Measurements from ENCODE around the gene SP140L. TPM values are rescaled to one million over a fixed set of nuclear protein-coding genes. Genes with fewer than 3 reads are reported as not detected.
"Not testable (repeated sequence)": the region's sequence is repeated elsewhere in the genome, so short reads cannot be mapped to it uniquely, and the experiment has no call there.

The SP140L gene
- polyA plus RNA-seq (2013), result 37.6 TPM

- WGBS (ENCODE audit: insufficient coverage), result 1% methylated on average over 11 of the region's 11 CpGs
- H3K4me1 ChIP-seq (ENCODE audit: control extremely low read depth in 1 of 4, control insufficient read depth in 4 of 4, insufficient read depth in 4 of 4, low read length in 3 of 4), result peaks cover 13 to 33% (median 16%) of the 10 kb centered on the region in 4 experiments
- CTCF ChIA-PET, result interaction anchor here (1.5 kb wide), 1 partner anchor 8 kb away, joined by 5 read pairs; no protein-coding TSS in a partner anchor
Observed at GRCh38 chr2:230326453-230327417, at the start of gene SP140L. SP140L (plus strand) TSS chr2:230327193; CDS start chr2:230327270, 77 bp downstream.

GRCh38 chr2:230282936-230283335, 44.1 kb upstream of the SP140L start:
- ChIA-PET POLR2A (no interaction called here), CTCF (no interaction called here)
- Histone ChIP-seq H3K36me3 (ENCODE audit: control insufficient read depth in 4 of 4, insufficient read depth in 4 of 4, low read length in 3 of 4) (no peaks in the 10 kb centered on the region), H3K4me3 (ENCODE audit: control insufficient read depth in 1 of 7, extremely low read depth in 1 of 7, insufficient read depth in 4 of 7, low read depth in 2 of 7, low read length in 6 of 7) (no peak overlapping the region), H3K27me3 (replicated peaks in 2 of 5; ENCODE audit: control insufficient read depth in 4 of 5, insufficient read depth in 5 of 5, low read length in 4 of 5) (no peaks in the 10 kb centered on the region), H3K27ac (ENCODE audit: insufficient read depth in 1 of 2, low read depth in 1 of 2, low read length in 2 of 2, poor library complexity in 1 of 2, severe bottlenecking in 2 of 2) (no peak overlapping the region), H3K9me3 (ENCODE audit: control extremely low read depth in 1 of 5, control insufficient read depth in 4 of 5, insufficient read depth in 2 of 5, low read depth in 1 of 5, low read length in 4 of 5) (no peaks in the 10 kb centered on the region), H3K4me1 (ENCODE audit: control extremely low read depth in 1 of 4, control insufficient read depth in 4 of 4, insufficient read depth in 4 of 4, low read length in 3 of 4) (no peaks in the 10 kb centered on the region)
- no peak for DNase-seq
- WGBS (ENCODE audit: insufficient coverage), result 100% methylated on average over 2 of the region's 2 CpGs

More at GRCh38 chr2:230326453-230327417, at the start of gene SP140L:
- DNase-seq, result peak; percentile 83 to 92 (median 86)
- Histone ChIP-seq H3K4me3 (ENCODE audit: control insufficient read depth in 1 of 7, extremely low read depth in 1 of 7, insufficient read depth in 4 of 7, low read depth in 2 of 7, low read length in 6 of 7) (peak within 1 kb of the TSS; percentile 42 to 96 (median 78)), H3K27ac (ENCODE audit: insufficient read depth in 1 of 2, low read depth in 1 of 2, low read length in 2 of 2, poor library complexity in 1 of 2, severe bottlenecking in 2 of 2) (peak within 1 kb of the TSS; percentile 76 to 92), H3K27me3 (replicated peaks in 2 of 5; ENCODE audit: control insufficient read depth in 4 of 5, insufficient read depth in 5 of 5, low read length in 4 of 5) (no peaks in the 10 kb centered on the region), H3K36me3 (ENCODE audit: control insufficient read depth in 4 of 4, insufficient read depth in 4 of 4, low read length in 3 of 4) (peaks cover 0 to 9% (median 2%) of the 10 kb centered on the region in 4 experiments), H3K9me3 (ENCODE audit: control extremely low read depth in 1 of 5, control insufficient read depth in 4 of 5, insufficient read depth in 2 of 5, low read depth in 1 of 5, low read length in 4 of 5) (peaks cover 0 to 13% (median 4%) of the 10 kb centered on the region in 5 experiments)
- POLR2A ChIA-PET, result interaction anchor here (0.9 to 1.3 kb wide), 2 partner anchors 10 to 89 kb away, joined by 3 read pairs; partner anchors contain the start of gene SP100

- ChIA-PET CTCF (no interaction called here), POLR2A (interaction anchor here (0.6 kb wide), 1 partner anchor 366 kb away, joined by 4 read pairs; no protein-coding TSS in a partner anchor)
- H3K36me3 ChIP-seq (ENCODE audit: control insufficient read depth in 4 of 4, insufficient read depth in 4 of 4, low read length in 3 of 4), result no peaks in the 10 kb centered on the region
- H3K27me3 ChIP-seq (replicated peaks in 2 of 5; ENCODE audit: control insufficient read depth in 4 of 5, insufficient read depth in 5 of 5, low read length in 4 of 5), result no peaks in the 10 kb centered on the region
- no peaks in the 10 kb centered on the region for H3K9me3 ChIP-seq (ENCODE audit: control extremely low read depth in 1 of 5, control insufficient read depth in 4 of 5, insufficient read depth in 2 of 5, low read depth in 1 of 5, low read length in 4 of 5)
- H3K4me1 ChIP-seq (ENCODE audit: control extremely low read depth in 1 of 4, control insufficient read depth in 4 of 4, insufficient read depth in 4 of 4, low read length in 3 of 4), result no peaks in the 10 kb centered on the region
- H3K4me3 ChIP-seq (ENCODE audit: control insufficient read depth in 1 of 7, extremely low read depth in 1 of 7, insufficient read depth in 4 of 7, low read depth in 2 of 7, low read length in 6 of 7), result no peak overlapping the region
- no peak for DNase-seq
- 75% methylated on average over 2 of the region's 3 CpGs for WGBS (ENCODE audit: insufficient coverage)
- no peak overlapping the region for H3K27ac ChIP-seq (ENCODE audit: insufficient read depth in 1 of 2, low read depth in 1 of 2, low read length in 2 of 2, poor library complexity in 1 of 2, severe bottlenecking in 2 of 2)
Observed at GRCh38 chr2:230286048-230286447, 40.9 kb upstream of the SP140L start.

- CTCF ChIA-PET; H3K4me3 ChIP-seq (ENCODE audit: control insufficient read depth in 1 of 7, extremely low read depth in 1 of 7, insufficient read depth in 4 of 7, low read depth in 2 of 7, low read length in 6 of 7); H3K4me1 ChIP-seq (ENCODE audit: control extremely low read depth in 1 of 4, control insufficient read depth in 4 of 4, insufficient read depth in 4 of 4, low read length in 3 of 4); H3K36me3 ChIP-seq (ENCODE audit: control insufficient read depth in 4 of 4, insufficient read depth in 4 of 4, low read length in 3 of 4); H3K27ac ChIP-seq (ENCODE audit: insufficient read depth in 1 of 2, low read depth in 1 of 2, low read length in 2 of 2, poor library complexity in 1 of 2, severe bottlenecking in 2 of 2); H3K27me3 ChIP-seq (replicated peaks in 2 of 5; ENCODE audit: control insufficient read depth in 4 of 5, insufficient read depth in 5 of 5, low read length in 4 of 5); POLR2A ChIA-PET; H3K9me3 ChIP-seq (ENCODE audit: control extremely low read depth in 1 of 5, control insufficient read depth in 4 of 5, insufficient read depth in 2 of 5, low read depth in 1 of 5, low read length in 4 of 5): not testable (repeated sequence)
- WGBS (ENCODE audit: insufficient coverage), result 96% methylated on average over 4 of the region's 4 CpGs
- DNase-seq, result peak; percentile 20 to 57 (median 49)
Observed at GRCh38 chr2:230289311-230289710, 37.7 kb upstream of the SP140L start.

- WGBS (ENCODE audit: insufficient coverage), result 100% methylated on average over 4 of the region's 6 CpGs
- no peaks in the 10 kb centered on the region for H3K36me3 ChIP-seq (ENCODE audit: control insufficient read depth in 4 of 4, insufficient read depth in 4 of 4, low read length in 3 of 4)
- POLR2A ChIA-PET, result no interaction called here
- H3K4me3 ChIP-seq (ENCODE audit: control insufficient read depth in 1 of 7, extremely low read depth in 1 of 7, insufficient read depth in 4 of 7, low read depth in 2 of 7, low read length in 6 of 7), result no peak overlapping the region
- no peak overlapping the region for H3K27ac ChIP-seq (ENCODE audit: insufficient read depth in 1 of 2, low read depth in 1 of 2, low read length in 2 of 2, poor library complexity in 1 of 2, severe bottlenecking in 2 of 2)
- no peak for DNase-seq
- H3K27me3 ChIP-seq (replicated peaks in 2 of 5; ENCODE audit: control insufficient read depth in 4 of 5, insufficient read depth in 5 of 5, low read length in 4 of 5), result peaks cover 0 to 2% (median 0%) of the 10 kb centered on the region in 5 experiments
- peaks cover 0 to 13% (median 6%) of the 10 kb centered on the region in 5 experiments for H3K9me3 ChIP-seq (ENCODE audit: control extremely low read depth in 1 of 5, control insufficient read depth in 4 of 5, insufficient read depth in 2 of 5, low read depth in 1 of 5, low read length in 4 of 5)
- H3K4me1 ChIP-seq (ENCODE audit: control extremely low read depth in 1 of 4, control insufficient read depth in 4 of 4, insufficient read depth in 4 of 4, low read length in 3 of 4), result no peaks in the 10 kb centered on the region
- CTCF ChIA-PET, result no interaction called here
Observed at GRCh38 chr2:230295192-230295591, 31.8 kb upstream of the SP140L start.

GRCh38 chr2:230296917-230297316, 30.1 kb upstream of the SP140L start:
- Histone ChIP-seq H3K27ac (ENCODE audit: insufficient read depth in 1 of 2, low read depth in 1 of 2, low read length in 2 of 2, poor library complexity in 1 of 2, severe bottlenecking in 2 of 2) (no peak overlapping the region), H3K27me3 (replicated peaks in 2 of 5; ENCODE audit: control insufficient read depth in 4 of 5, insufficient read depth in 5 of 5, low read length in 4 of 5) (peaks cover 0 to 2% (median 0%) of the 10 kb centered on the region in 5 experiments), H3K9me3 (ENCODE audit: control extremely low read depth in 1 of 5, control insufficient read depth in 4 of 5, insufficient read depth in 2 of 5, low read depth in 1 of 5, low read length in 4 of 5) (peaks cover 0 to 16% (median 6%) of the 10 kb centered on the region in 5 experiments), H3K4me1 (ENCODE audit: control extremely low read depth in 1 of 4, control insufficient read depth in 4 of 4, insufficient read depth in 4 of 4, low read length in 3 of 4) (no peaks in the 10 kb centered on the region), H3K4me3 (ENCODE audit: control insufficient read depth in 1 of 7, extremely low read depth in 1 of 7, insufficient read depth in 4 of 7, low read depth in 2 of 7, low read length in 6 of 7) (no peak overlapping the region), H3K36me3 (ENCODE audit: control insufficient read depth in 4 of 4, insufficient read depth in 4 of 4, low read length in 3 of 4) (no peaks in the 10 kb centered on the region)
- ChIA-PET POLR2A (no interaction called here), CTCF (no interaction called here)
- DNase-seq, result no peak

GRCh38 chr2:230299618-230300017, 27.4 kb upstream of the SP140L start:
- ChIA-PET CTCF (interaction anchor here (2.7 kb wide), 1 partner anchor 10 kb away, joined by 8 read pairs; no protein-coding TSS in a partner anchor), POLR2A (no interaction called here)
- Histone ChIP-seq H3K4me3 (ENCODE audit: control insufficient read depth in 1 of 7, extremely low read depth in 1 of 7, insufficient read depth in 4 of 7, low read depth in 2 of 7, low read length in 6 of 7) (no peak overlapping the region), H3K9me3 (ENCODE audit: control extremely low read depth in 1 of 5, control insufficient read depth in 4 of 5, insufficient read depth in 2 of 5, low read depth in 1 of 5, low read length in 4 of 5) (peaks cover 0 to 17% (median 6%) of the 10 kb centered on the region in 5 experiments), H3K27ac (ENCODE audit: insufficient read depth in 1 of 2, low read depth in 1 of 2, low read length in 2 of 2, poor library complexity in 1 of 2, severe bottlenecking in 2 of 2) (no peak overlapping the region), H3K4me1 (ENCODE audit: control extremely low read depth in 1 of 4, control insufficient read depth in 4 of 4, insufficient read depth in 4 of 4, low read length in 3 of 4) (no peaks in the 10 kb centered on the region), H3K36me3 (ENCODE audit: control insufficient read depth in 4 of 4, insufficient read depth in 4 of 4, low read length in 3 of 4) (no peaks in the 10 kb centered on the region), H3K27me3 (replicated peaks in 2 of 5; ENCODE audit: control insufficient read depth in 4 of 5, insufficient read depth in 5 of 5, low read length in 4 of 5) (no peaks in the 10 kb centered on the region)
- no peak for DNase-seq
- WGBS (ENCODE audit: insufficient coverage), result 100% methylated on average over 1 of the region's 2 CpGs
